GM12878 (cell line): ENCODE measurements around the gene INTS7. TPM values are rescaled to one million over a fixed set of nuclear protein-coding genes. Genes with fewer than 3 reads are reported as not detected.

Source experiments
- ATAC-seq: fragments of 200-7000 bp; cut with Tn5 transposase; 3 replicates; pipeline ENCODE4 v1.9.1; 2020; ENCODE audit warnings: mild to moderate bottlenecking, moderate library complexity
- BruUV-seq: library from RNA; stranded (reverse); fragments of 400-500 nt; replicated peaks from 2 replicates; lab custom pipeline; 2021; lab: Mats Ljungman, UMichigan
- CTCF ChIA-PET: fragments of 300-600 bp; sonication (Branson Sonifier 250); formaldehyde crosslinking; extraction: SDS; loops from one replicate; lab custom pipeline; 2021; ENCODE audit warnings: inconsistent platforms; lab: Yijun Ruan, JAX
- POLR2A ChIA-PET: fragments of 350-600 bp; formaldehyde crosslinking; extraction: SDS; loops from one replicate; lab custom pipeline; 2021; ENCODE audit warnings: inconsistent platforms; lab: Charles Lee
- RAD21 ChIA-PET: fragments of 300-600 bp; sonication (Branson Sonifier 250); formaldehyde crosslinking; loops from one replicate; lab custom pipeline; 2023; ENCODE audit warnings: antibody characterized with exemption; ENCODE audit not compliant: unreplicated experiment; lab: Charles Lee
- SMC1A ChIA-PET: fragments of 300-600 bp; sonication (Branson Sonifier 250); formaldehyde crosslinking; loops from one replicate; lab custom pipeline; 2023; ENCODE audit not compliant: unreplicated experiment, uncharacterized antibody; lab: Charles Lee
- DNase-seq: peaks from one replicate; pipeline ENCODE4 v3.0.0-alpha.2; 2011; ENCODE audit warnings: low read depth, low spot score
- FAIRE-seq: peaks from 3 replicates; lab custom pipeline; 2011; peaks lifted over from hg19 to GRCh38; lab: Jason Lieb, UNC
- H2AFZ ChIP-seq: 2 replicates; pipeline ENCODE4 v1.6.0; 2011; ENCODE audit warnings: low read depth, low read length, control low read depth; ENCODE audit not compliant: control insufficient read depth
- H3K27ac ChIP-seq: 2 replicates; pipeline ENCODE4 v1.5.1; 2011; ENCODE audit warnings: control low read depth; ENCODE audit not compliant: control insufficient read depth, insufficient read depth
- H3K27me3 ChIP-seq, 2 experiments: replicated peaks in 1 of 2; 2 replicates each; pipeline versions ENCODE4 v1.6.0 to v1.6.1; 2011; ENCODE audit warnings: low read length in 1 of 2; ENCODE audit not compliant: control insufficient read depth in 2 of 2, insufficient read depth in 2 of 2
- H3K36me3 ChIP-seq, 2 experiments: 2 replicates each; pipeline ENCODE4 v1.5.1; 2011; ENCODE audit warnings: low read length in 1 of 2; ENCODE audit not compliant: control insufficient read depth in 2 of 2, insufficient read depth in 2 of 2
- H3K4me1 ChIP-seq: 2 replicates; pipeline ENCODE4 v1.6.1; 2011; ENCODE audit warnings: mild to moderate bottlenecking, low read length, moderate library complexity, mixed read lengths; ENCODE audit not compliant: control insufficient read depth, insufficient read depth
- H3K4me2 ChIP-seq: 2 replicates; pipeline ENCODE4 v1.6.0; 2011; ENCODE audit warnings: control low read depth; ENCODE audit not compliant: control insufficient read depth, insufficient read depth
- H3K4me3 ChIP-seq: fragments of 200-600 bp; sonication (generic); 2 replicates; pipeline ENCODE4 v1.5.1; 2016
- H3K79me2 ChIP-seq: 2 replicates; pipeline ENCODE4 v1.6.0; 2011; ENCODE audit warnings: low read length; ENCODE audit not compliant: control insufficient read depth, insufficient read depth
- H3K9ac ChIP-seq: 2 replicates; pipeline ENCODE4 v1.8.0; 2011; ENCODE audit warnings: low read length, control low read depth, mixed read lengths; ENCODE audit not compliant: control insufficient read depth, insufficient read depth
- H3K9me3 ChIP-seq: replicated peaks from 3 replicates; pipeline ENCODE4 v1.5.1; 2011; ENCODE audit warnings: mild to moderate bottlenecking, low read length; ENCODE audit not compliant: control insufficient read depth, insufficient read depth
- H4K20me1 ChIP-seq: 2 replicates; pipeline ENCODE4 v1.6.0; 2011; ENCODE audit not compliant: control insufficient read depth, insufficient read depth
- CUX1 ChIP-seq: IDR thresholded peaks from 2 replicates; pipeline ENCODE4 v1.6.1; 2012; ENCODE audit warnings: improper control_type of control experiment, low read depth, low read length; ENCODE audit not compliant: insufficient replicate concordance
- DPF2 ChIP-seq: fragments of 450-650 bp; IDR thresholded peaks from 2 replicates; pipeline ENCODE4 v1.6.1; 2017; ENCODE audit warnings: mild to moderate bottlenecking
- GABPA ChIP-seq: IDR thresholded peaks from 2 replicates; pipeline ENCODE4 v1.6.1; 2014; ENCODE audit warnings: antibody characterized with exemption, low read depth, mild to moderate bottlenecking, inconsistent platforms
- GATAD2B ChIP-seq: fragments of 450-650 bp; conservative IDR thresholded peaks from 2 replicates; pipeline ENCODE4 v1.6.1; 2017; ENCODE audit warnings: low read depth, mild to moderate bottlenecking, moderate library complexity
- HSF1 ChIP-seq: fragments of 150-350 bp; IDR thresholded peaks from 2 replicates; pipeline ENCODE4 v1.6.1; 2014; ENCODE audit warnings: mild to moderate bottlenecking, low read depth, low read length
- IRF4 ChIP-seq: IDR thresholded peaks from 2 replicates; pipeline ENCODE4 v1.6.1; 2011; ENCODE audit warnings: low read depth, low read length
- NKRF ChIP-seq: fragments of 450-650 bp; conservative IDR thresholded peaks from 2 replicates; pipeline ENCODE4 v1.6.1; 2017; ENCODE audit warnings: mild to moderate bottlenecking, moderate library complexity
- PML ChIP-seq: IDR thresholded peaks from 2 replicates; pipeline ENCODE4 v1.6.1; 2012; ENCODE audit warnings: low read length, inconsistent platforms
- POLR2AphosphoS2 ChIP-seq: IDR thresholded peaks from 2 replicates; pipeline ENCODE4 v1.6.1; 2011; ENCODE audit warnings: low read depth, mild to moderate bottlenecking, low read length, improper control_type of control experiment, moderate library complexity
- RB1 ChIP-seq: fragments of 450-650 bp; formaldehyde crosslinking; IDR thresholded peaks from 2 replicates; pipeline ENCODE4 v1.6.1; 2017; ENCODE audit warnings: mild to moderate bottlenecking, borderline replicate concordance
- TAF1 ChIP-seq: IDR thresholded peaks from 2 replicates; pipeline ENCODE4 v1.6.1; 2011; ENCODE audit warnings: mild to moderate bottlenecking, low read depth, low read length, borderline replicate concordance
- TBL1XR1 ChIP-seq: IDR thresholded peaks from 2 replicates; pipeline ENCODE4 v1.6.1; 2012; ENCODE audit warnings: low read depth, low read length, improper control_type of control experiment
- WGBS: methylation state at CpG from one replicate; pipeline ENCODE4 v1.1.6; 2016; ENCODE audit warnings: low lambda C conversion rate; ENCODE audit not compliant: insufficient replicate concordance, insufficient coverage; ENCODE audit errors: missing lambda C conversion rate; 5-methylcytosine and 5-hydroxymethylcytosine counted together
- in situ Hi-C: fragments of 300-500 bp; cut with MboI; formaldehyde crosslinking; loops from 9 replicates; pipeline ENCODE4 v1.14.3; 2018; ENCODE audit warnings: mixed read lengths
- intact Hi-C: fragments of 100-400 bp; cut with micrococcal nuclease; formaldehyde crosslinking; loops from one replicate; pipeline ENCODE4 v1.14.2; 2022; ENCODE audit not compliant: unreplicated experiment
- polyA plus RNA-seq, 11 experiments: library from polyadenylated mRNA; depleted of rRNA in 4 of 11; unstranded in 6 of 11; stranded (reverse) in 5 of 11; fragments of >200 nt; fragmentation: Nextera tagmentation in 4 of 11; fragmentation: Illumina TruSeq in 1 of 11; extraction: Ambion mirVana in 4 of 11; extraction: Trizol in 1 of 11; gene quantifications; 1 replicate in 1 of 11; 2 replicates in 10 of 11; pipeline versions ENCODE4 v1.2.1 to v1.2.3, GENCODE V29; 2011 to 2016; ENCODE audit warnings: inconsistent platforms in 2 of 11, missing spikeins in 2 of 11, low read depth in 1 of 11
- total RNA-seq, 4 experiments: library from RNA; depleted of rRNA in 3 of 4; stranded (reverse); fragments of >200 nt in 3 of 4; fragmentation: Illumina TruSeq in 1 of 4; extraction: Trizol in 1 of 4; gene quantifications; 2 replicates each; pipeline versions ENCODE4 v1.2.1 to v1.2.3, GENCODE V29; 2013 to 2021

The INTS7 gene
- total and polyA plus RNA-seq, 10 of the 15 experiments (the other 5 are each of a cell fraction or from before 2014, with no cell fraction given) = 17.1 to 49.1 (median 26.8) TPM

- WGBS = under 1% methylated on average over 32 of the region's 32 CpGs
- Histone ChIP-seq H3K9me3 (peaks cover 3% of the 10 kb centered on the region; the same call in 2 of the 3 replicates), H3K4me1 (peaks cover 18% of the 10 kb centered on the region), H4K20me1 (no peaks in the 10 kb centered on the region), H3K4me2 (peak overlapping the region; percentile 81), H3K9ac (peak overlapping the region; percentile 97), H3K27me3 (no peaks in the 10 kb centered on the region), H2AFZ (peak overlapping the region; percentile 98), H3K36me3 (no peaks in the 10 kb centered on the region), H3K4me3 (peak overlapping the region; percentile 90), H3K27ac (peak overlapping the region; percentile 98), H3K79me2 (peaks cover 88% of the 10 kb centered on the region)
- intact Hi-C loops = loop anchor here (1.0 to 10.0 kb wide), 5 partner anchors 24 to 461 kb away; partner anchors contain the start of genes LPGAT1 and SLC30A1
- FAIRE-seq (no peak), ATAC-seq (peak; percentile 3; the same call in 2 of the 3 replicates), DNase-seq (no peak)
- ChIA-PET RAD21 (interaction anchor here (0.7 to 10.4 kb wide), 37 partner anchors 9 to 420 kb away, joined by 3 to 177 read pairs (median 4); no protein-coding TSS in a partner anchor), CTCF (interaction anchor here (0.6 to 11.8 kb wide), 61 partner anchors 9 to 632 kb away, joined by 3 to 199 read pairs (median 6); partner anchors contain the start of gene NEK2), POLR2A (interaction anchor here (0.5 to 3.4 kb wide), 14 partner anchors 9 to 471 kb away, joined by 3 to 32 read pairs (median 4); partner anchors contain the start of gene PACC1), SMC1A (interaction anchor here (0.6 to 8.9 kb wide), 40 partner anchors 9 to 420 kb away, joined by 3 to 158 read pairs (median 6); partner anchors contain the start of genes PACC1 and PPP2R5A)
- in situ Hi-C loops = loop anchor here (5.0 kb wide), 1 partner anchor 339 kb away; no protein-coding TSS in a partner anchor
- TSS peak; percentile 62 for BruUV-seq
- 0 out of 2 replicates have a peak, but pooled peaks have one; percentile 11 for TF ChIP-seq TAF1
- no peak for TF ChIP-seq TBL1XR1
- TF ChIP-seq DPF2 = no peak
- TF ChIP-seq POLR2AphosphoS2 = no peak
- TF ChIP-seq RB1 = 0 out of 2 replicates have a peak, but pooled peaks have one; percentile 8
- peak; percentile 69 for TF ChIP-seq NKRF
- peak; percentile 1 for TF ChIP-seq CUX1
- TF ChIP-seq HSF1 = 0 out of 2 replicates have a peak, but pooled peaks have one; percentile 24
- peak; percentile 32; the same call in 1 of the 2 replicates for TF ChIP-seq GABPA
- TF ChIP-seq PML = 0 out of 2 replicates have a peak, but pooled peaks have one; percentile 2
- TF ChIP-seq IRF4 = peak; percentile 18; the same call in 1 of the 2 replicates
- peak; percentile 16; the same call in 1 of the 2 replicates for TF ChIP-seq GATAD2B
These were observed 663 bp upstream of the INTS7 start for GRCh38 chr1:212035835-212036605.
